GM12878 (cell line): ENCODE data around the gene VCAM1. TPM values are rescaled to one million over a fixed set of nuclear protein-coding genes. Genes with fewer than 3 reads are reported as not detected.

Experiments
- ATAC-seq: fragments of 200-7000 bp; cut with Tn5 transposase; 3 replicates; pipeline ENCODE4 v1.9.1; 2020; ENCODE audit warnings: mild to moderate bottlenecking, moderate library complexity
- BruUV-seq: library from RNA; stranded (reverse); fragments of 400-500 nt; replicated peaks from 2 replicates; lab custom pipeline; 2021; lab: Mats Ljungman, UMichigan
- CTCF ChIA-PET: fragments of 300-600 bp; sonication (Branson Sonifier 250); formaldehyde crosslinking; extraction: SDS; loops from one replicate; lab custom pipeline; 2021; ENCODE audit warnings: inconsistent platforms; lab: Yijun Ruan, JAX
- POLR2A ChIA-PET: fragments of 350-600 bp; formaldehyde crosslinking; extraction: SDS; loops from one replicate; lab custom pipeline; 2021; ENCODE audit warnings: inconsistent platforms; lab: Charles Lee
- RAD21 ChIA-PET: fragments of 300-600 bp; sonication (Branson Sonifier 250); formaldehyde crosslinking; loops from one replicate; lab custom pipeline; 2023; ENCODE audit warnings: antibody characterized with exemption; ENCODE audit not compliant: unreplicated experiment; lab: Charles Lee
- SMC1A ChIA-PET: fragments of 300-600 bp; sonication (Branson Sonifier 250); formaldehyde crosslinking; loops from one replicate; lab custom pipeline; 2023; ENCODE audit not compliant: unreplicated experiment, uncharacterized antibody; lab: Charles Lee
- DNase-seq: peaks from one replicate; pipeline ENCODE4 v3.0.0-alpha.2; 2011; ENCODE audit warnings: low read depth, low spot score
- FAIRE-seq: peaks from 3 replicates; lab custom pipeline; 2011; peaks lifted over from hg19 to GRCh38; lab: Jason Lieb, UNC
- H2AFZ ChIP-seq: 2 replicates; pipeline ENCODE4 v1.6.0; 2011; ENCODE audit warnings: low read depth, low read length, control low read depth; ENCODE audit not compliant: control insufficient read depth
- H3K27ac ChIP-seq: 2 replicates; pipeline ENCODE4 v1.5.1; 2011; ENCODE audit warnings: control low read depth; ENCODE audit not compliant: control insufficient read depth, insufficient read depth
- H3K27me3 ChIP-seq, 2 experiments: replicated peaks in 1 of 2; 2 replicates each; pipeline versions ENCODE4 v1.6.0 to v1.6.1; 2011; ENCODE audit warnings: low read length in 1 of 2; ENCODE audit not compliant: control insufficient read depth in 2 of 2, insufficient read depth in 2 of 2
- H3K36me3 ChIP-seq, 2 experiments: 2 replicates each; pipeline ENCODE4 v1.5.1; 2011; ENCODE audit warnings: low read length in 1 of 2; ENCODE audit not compliant: control insufficient read depth in 2 of 2, insufficient read depth in 2 of 2
- H3K4me1 ChIP-seq: 2 replicates; pipeline ENCODE4 v1.6.1; 2011; ENCODE audit warnings: mild to moderate bottlenecking, low read length, moderate library complexity, mixed read lengths; ENCODE audit not compliant: control insufficient read depth, insufficient read depth
- H3K4me2 ChIP-seq: 2 replicates; pipeline ENCODE4 v1.6.0; 2011; ENCODE audit warnings: control low read depth; ENCODE audit not compliant: control insufficient read depth, insufficient read depth
- H3K4me3 ChIP-seq: fragments of 200-600 bp; sonication (generic); 2 replicates; pipeline ENCODE4 v1.5.1; 2016
- H3K79me2 ChIP-seq: 2 replicates; pipeline ENCODE4 v1.6.0; 2011; ENCODE audit warnings: low read length; ENCODE audit not compliant: control insufficient read depth, insufficient read depth
- H3K9ac ChIP-seq: 2 replicates; pipeline ENCODE4 v1.8.0; 2011; ENCODE audit warnings: low read length, control low read depth, mixed read lengths; ENCODE audit not compliant: control insufficient read depth, insufficient read depth
- H3K9me3 ChIP-seq: replicated peaks from 3 replicates; pipeline ENCODE4 v1.5.1; 2011; ENCODE audit warnings: mild to moderate bottlenecking, low read length; ENCODE audit not compliant: control insufficient read depth, insufficient read depth
- H4K20me1 ChIP-seq: 2 replicates; pipeline ENCODE4 v1.6.0; 2011; ENCODE audit not compliant: control insufficient read depth, insufficient read depth
- E2F8 ChIP-seq: fragments of 450-650 bp; IDR thresholded peaks from 2 replicates; pipeline ENCODE4 v1.6.1; 2018; ENCODE audit warnings: mild to moderate bottlenecking, low read depth, moderate library complexity; ENCODE audit not compliant: partially characterized antibody
- E4F1 ChIP-seq: fragments of 450-650 bp; IDR thresholded peaks from 2 replicates; pipeline ENCODE4 v1.6.1; 2018; ENCODE audit warnings: borderline replicate concordance, mild to moderate bottlenecking; ENCODE audit not compliant: partially characterized antibody
- EED ChIP-seq: sonication (generic); IDR thresholded peaks from 2 replicates; pipeline ENCODE4 v1.6.1; 2016; ENCODE audit warnings: antibody characterized with exemption, low read depth
- EP300 ChIP-seq, 2 experiments: fragments of 150-350 bp in 1 of 2; IDR thresholded peaks; 2 replicates each; pipeline ENCODE4 v1.6.1; 2011 to 2012; ENCODE audit warnings: low read depth in 2 of 2, low read length in 2 of 2, borderline replicate concordance in 1 of 2, improper control_type of control experiment in 1 of 2, inconsistent platforms in 1 of 2; ENCODE audit not compliant: control insufficient read depth in 1 of 2
- MYC ChIP-seq: IDR thresholded peaks from 2 replicates; pipeline ENCODE4 v1.6.1; 2011; ENCODE audit warnings: mild to moderate bottlenecking, low read length, moderate library complexity, inconsistent platforms; ENCODE audit not compliant: insufficient read depth, insufficient replicate concordance, insufficient read length, severe bottlenecking
- RB1 ChIP-seq: fragments of 450-650 bp; formaldehyde crosslinking; IDR thresholded peaks from 2 replicates; pipeline ENCODE4 v1.6.1; 2017; ENCODE audit warnings: mild to moderate bottlenecking, borderline replicate concordance
- RBBP5 ChIP-seq: fragments of 200-600 bp; sonication (generic); conservative IDR thresholded peaks from 2 replicates; pipeline ENCODE4 v1.6.1; 2016
- SP1 ChIP-seq: IDR thresholded peaks from one replicate; pipeline ENCODE4 v1.6.1; 2011; ENCODE audit warnings: low read depth, low read length
- STAT3 ChIP-seq: IDR thresholded peaks from 2 replicates; pipeline ENCODE4 v1.6.1; 2011; ENCODE audit warnings: low read depth, low read length, improper control_type of control experiment
- ZNF622 ChIP-seq: fragments of 450-650 bp; IDR thresholded peaks from 2 replicates; pipeline ENCODE4 v1.6.1; 2017; ENCODE audit warnings: mild to moderate bottlenecking, inconsistent platforms
- WGBS: methylation state at CpG from one replicate; pipeline ENCODE4 v1.1.6; 2016; ENCODE audit warnings: low lambda C conversion rate; ENCODE audit not compliant: insufficient replicate concordance, insufficient coverage; ENCODE audit errors: missing lambda C conversion rate; 5-methylcytosine and 5-hydroxymethylcytosine counted together
- in situ Hi-C: fragments of 300-500 bp; cut with MboI; formaldehyde crosslinking; loops from 9 replicates; pipeline ENCODE4 v1.14.3; 2018; ENCODE audit warnings: mixed read lengths
- intact Hi-C: fragments of 100-400 bp; cut with micrococcal nuclease; formaldehyde crosslinking; loops from one replicate; pipeline ENCODE4 v1.14.2; 2022; ENCODE audit not compliant: unreplicated experiment
- polyA plus RNA-seq, 11 experiments: library from polyadenylated mRNA; depleted of rRNA in 4 of 11; unstranded in 6 of 11; stranded (reverse) in 5 of 11; fragments of >200 nt; fragmentation: Nextera tagmentation in 4 of 11; fragmentation: Illumina TruSeq in 1 of 11; extraction: Ambion mirVana in 4 of 11; extraction: Trizol in 1 of 11; gene quantifications; 1 replicate in 1 of 11; 2 replicates in 10 of 11; pipeline versions ENCODE4 v1.2.1 to v1.2.3, GENCODE V29; 2011 to 2016; ENCODE audit warnings: inconsistent platforms in 2 of 11, missing spikeins in 2 of 11, low read depth in 1 of 11
- total RNA-seq, 4 experiments: library from RNA; depleted of rRNA in 3 of 4; stranded (reverse); fragments of >200 nt in 3 of 4; fragmentation: Illumina TruSeq in 1 of 4; extraction: Trizol in 1 of 4; gene quantifications; 2 replicates each; pipeline versions ENCODE4 v1.2.1 to v1.2.3, GENCODE V29; 2013 to 2021
- TF ChIP-seq, protein P1 (sequence below): IDR thresholded peaks from 2 replicates; pipeline ENCODE4 v1.6.1; 2011; ENCODE audit warnings: low read depth, mild to moderate bottlenecking, low read length, moderate library complexity, borderline replicate concordance; ENCODE audit errors: extremely low read depth

The VCAM1 gene
- total and polyA plus RNA-seq, 10 of the 15 experiments (the other 5 are each of a cell fraction or from before 2014, with no cell fraction given): 5.0 to 13.6 (median 7.4) TPM

DNA sequence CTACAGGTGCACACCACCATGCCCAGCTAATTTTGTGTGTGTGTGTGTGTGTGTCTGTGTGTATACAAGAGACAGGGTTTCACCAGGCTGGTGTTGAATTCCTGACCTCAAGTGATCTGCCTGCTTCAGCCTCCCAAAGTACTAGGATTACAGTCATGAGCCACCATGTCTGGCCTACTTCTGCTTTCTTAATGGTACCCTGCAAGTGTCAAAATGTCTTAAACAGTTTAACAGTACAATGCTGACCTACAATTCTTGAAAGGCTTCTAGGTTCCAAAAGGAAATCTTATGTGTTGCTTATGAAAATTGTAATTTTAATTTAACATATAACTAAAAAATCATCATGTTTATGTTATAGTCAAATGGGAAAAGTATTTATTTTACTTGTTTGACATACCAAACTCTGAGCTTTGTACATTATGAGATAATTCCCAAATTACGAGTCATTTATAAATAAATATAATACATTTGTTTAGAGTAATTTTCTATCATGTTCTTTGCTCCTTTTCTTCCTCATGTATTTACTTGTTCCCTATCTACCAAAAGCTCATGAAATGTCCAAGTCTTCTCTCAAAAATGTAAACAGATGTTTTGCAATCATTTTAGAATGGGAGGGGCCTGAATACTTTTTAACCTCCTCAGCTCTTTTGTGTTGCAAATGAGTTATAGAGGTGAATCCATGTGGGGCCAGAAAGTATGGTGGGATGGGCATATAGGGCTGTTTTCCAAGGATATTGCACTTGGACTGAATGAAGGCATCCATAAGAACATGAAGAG lies 8.4 kb upstream of the VCAM1 start:
- Histone ChIP-seq H3K4me2 (no peak overlapping the region), H3K36me3 (no peaks in the 10 kb centered on the region), H3K9me3 (no peaks in the 10 kb centered on the region), H3K4me3 (no peak overlapping the region), H2AFZ (no peak overlapping the region), H3K9ac (no peak overlapping the region), H3K79me2 (no peaks in the 10 kb centered on the region), H3K27ac (no peak overlapping the region), H3K27me3 (no peaks in the 10 kb centered on the region), H3K4me1 (no peaks in the 10 kb centered on the region), H4K20me1 (no peaks in the 10 kb centered on the region)
- intact Hi-C loops (no loop called here), in situ Hi-C loops (no loop called here)
- TF ChIP-seq, protein P1, sequence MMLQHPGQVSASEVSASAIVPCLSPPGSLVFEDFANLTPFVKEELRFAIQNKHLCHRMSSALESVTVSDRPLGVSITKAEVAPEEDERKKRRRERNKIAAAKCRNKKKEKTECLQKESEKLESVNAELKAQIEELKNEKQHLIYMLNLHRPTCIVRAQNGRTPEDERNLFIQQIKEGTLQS: no peak
- TF ChIP-seq E4F1 (no peak), RB1 (no peak), EP300 (IDR thresholded peaks at IDR 0.05; ENCODE audit: borderline replicate concordance in 1 of 2, control insufficient read depth in 1 of 2, low read depth in 2 of 2, low read length in 2 of 2) (no peak), SP1 (no peak), RBBP5 (no peak), MYC (no peak), ZNF622 (no peak), STAT3 (no peak), E2F8 (no peak), EED (no peak)
- WGBS: 52% methylated on average over 1 of the region's 1 CpG
- ChIA-PET SMC1A (interaction anchor here (1.2 kb wide), 1 partner anchor 10 kb away, joined by 4 read pairs; no protein-coding TSS in a partner anchor), RAD21 (no interaction called here), CTCF (no interaction called here), POLR2A (no interaction called here)
- no TSS peak for BruUV-seq
- FAIRE-seq (no peak), ATAC-seq (no peak), DNase-seq (no peak)
